ENCODE measurements around the gene TBCK. TPM values are rescaled to one million over a fixed set of nuclear protein-coding genes. Genes with fewer than 3 reads are reported as not detected.

Gene TBCK
- total RNA-seq, 1 donor from 2014 or later = 47.6 TPM

DNA sequence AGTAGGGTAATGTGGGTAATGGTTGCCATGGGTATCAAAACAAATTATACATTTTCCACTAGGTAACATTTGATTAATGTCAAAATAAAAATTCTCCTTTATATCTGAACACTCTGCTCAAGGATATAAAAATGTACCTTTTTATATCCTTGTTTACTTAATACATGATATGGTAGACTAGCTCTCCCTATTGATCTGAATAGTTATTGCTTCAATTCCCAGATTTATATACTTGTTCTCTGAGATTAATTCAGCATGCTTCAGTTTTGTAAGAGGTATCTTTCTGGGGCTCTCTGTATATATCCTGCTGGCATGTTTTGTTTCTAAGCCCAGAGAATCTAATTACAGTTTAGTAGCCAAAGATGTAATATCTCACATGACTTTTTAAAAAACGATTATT, 251.0 kb downstream of the TBCK start:
- Mint-ChIP-seq H3K4me3 (no peak overlapping the region), H3K27ac (ENCODE audit: unreplicated experiment) (no peak overlapping the region), H3K27me3 (ENCODE audit: low read depth) (no peaks in the 10 kb centered on the region), H3K4me1 (no peaks in the 10 kb centered on the region), H3K9me3 (peaks cover 5% of the 10 kb centered on the region), H3K36me3 (ENCODE audit: low read depth) (peaks cover 4% of the 10 kb centered on the region)
- DNase-seq (ENCODE audit: low read depth, low spot score) = no peak
- TF ChIP-seq, protein P1, sequence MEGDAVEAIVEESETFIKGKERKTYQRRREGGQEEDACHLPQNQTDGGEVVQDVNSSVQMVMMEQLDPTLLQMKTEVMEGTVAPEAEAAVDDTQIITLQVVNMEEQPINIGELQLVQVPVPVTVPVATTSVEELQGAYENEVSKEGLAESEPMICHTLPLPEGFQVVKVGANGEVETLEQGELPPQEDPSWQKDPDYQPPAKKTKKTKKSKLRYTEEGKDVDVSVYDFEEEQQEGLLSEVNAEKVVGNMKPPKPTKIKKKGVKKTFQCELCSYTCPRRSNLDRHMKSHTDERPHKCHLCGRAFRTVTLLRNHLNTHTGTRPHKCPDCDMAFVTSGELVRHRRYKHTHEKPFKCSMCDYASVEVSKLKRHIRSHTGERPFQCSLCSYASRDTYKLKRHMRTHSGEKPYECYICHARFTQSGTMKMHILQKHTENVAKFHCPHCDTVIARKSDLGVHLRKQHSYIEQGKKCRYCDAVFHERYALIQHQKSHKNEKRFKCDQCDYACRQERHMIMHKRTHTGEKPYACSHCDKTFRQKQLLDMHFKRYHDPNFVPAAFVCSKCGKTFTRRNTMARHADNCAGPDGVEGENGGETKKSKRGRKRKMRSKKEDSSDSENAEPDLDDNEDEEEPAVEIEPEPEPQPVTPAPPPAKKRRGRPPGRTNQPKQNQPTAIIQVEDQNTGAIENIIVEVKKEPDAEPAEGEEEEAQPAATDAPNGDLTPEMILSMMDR (conservative IDR thresholded peaks at IDR 0.05) = no peak

DNA sequence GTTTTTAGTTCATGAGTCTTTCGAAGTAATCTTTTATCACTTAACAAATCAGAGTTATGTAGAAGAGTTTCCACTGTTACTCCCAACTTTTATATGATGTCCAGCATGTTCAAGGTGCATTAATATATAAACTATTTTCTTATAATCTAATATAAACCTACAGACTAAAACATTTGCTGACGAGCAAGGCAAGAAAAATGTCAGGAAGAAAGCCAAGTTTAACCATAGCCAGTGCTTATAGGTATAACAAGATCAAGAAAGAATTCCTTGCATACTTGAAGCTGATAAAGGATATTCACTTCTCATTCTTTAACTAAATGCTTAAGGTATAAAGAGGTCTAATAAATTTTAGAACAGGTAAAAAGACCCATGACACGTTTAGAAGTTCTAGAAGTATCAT, 253.0 kb downstream of the TBCK start:
- H3K4me1 Mint-ChIP-seq = no peaks in the 10 kb centered on the region
- TF ChIP-seq, protein P1 (conservative IDR thresholded peaks at IDR 0.05) = no peak
- no peaks in the 10 kb centered on the region for H3K9me3 Mint-ChIP-seq
- no peak overlapping the region for H3K27ac Mint-ChIP-seq (ENCODE audit: unreplicated experiment)
- H3K4me3 Mint-ChIP-seq = no peak overlapping the region
- H3K36me3 Mint-ChIP-seq (ENCODE audit: low read depth) = no peaks in the 10 kb centered on the region
- DNase-seq (ENCODE audit: low read depth, low spot score) = no peak
- no peaks in the 10 kb centered on the region for H3K27me3 Mint-ChIP-seq (ENCODE audit: low read depth)

DNA sequence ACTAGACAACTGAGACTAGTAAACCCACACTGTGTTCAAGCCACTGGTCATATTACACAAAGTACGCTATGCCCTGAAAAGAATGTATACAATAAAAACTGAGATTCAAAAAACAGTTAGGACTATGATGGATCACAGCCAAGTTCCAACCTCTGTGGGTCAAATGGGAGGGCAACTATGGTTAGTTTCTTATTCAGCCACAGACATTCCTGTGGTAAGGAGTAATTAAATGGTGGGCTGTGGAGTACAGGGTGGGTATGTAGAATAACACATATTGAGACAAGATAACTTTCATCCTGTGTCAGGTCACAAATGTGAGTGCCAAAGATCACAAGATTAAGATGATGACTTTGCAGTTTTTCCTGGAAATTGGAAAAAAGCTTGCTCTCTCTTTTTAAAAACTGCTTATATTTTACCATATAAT, 253.5 kb downstream of the TBCK start:
- TF ChIP-seq, protein P1 (conservative IDR thresholded peaks at IDR 0.05) = no peak
- no peak overlapping the region for H3K4me3 Mint-ChIP-seq

DNA sequence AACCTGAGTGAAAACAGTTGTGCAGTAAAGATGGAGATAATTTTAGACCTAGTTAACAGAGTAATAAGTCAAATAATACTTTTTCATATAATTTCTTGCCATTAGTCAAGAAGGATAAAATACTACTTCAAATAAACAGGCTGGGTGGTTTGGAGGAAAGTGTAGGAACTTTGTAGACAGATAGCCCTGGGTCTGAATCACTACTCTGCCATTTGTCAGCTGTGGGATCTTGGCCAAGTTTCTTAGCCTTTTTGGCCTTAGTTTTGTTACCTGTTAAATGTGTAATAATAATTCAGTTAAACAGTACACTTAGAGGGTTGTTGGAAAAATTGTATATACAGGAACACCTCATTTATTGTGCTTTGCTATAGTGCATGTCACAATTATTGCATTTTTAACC, 257.1 kb downstream of the TBCK start:
- Mint-ChIP-seq H3K4me1 (no peaks in the 10 kb centered on the region), H3K27me3 (ENCODE audit: low read depth) (no peaks in the 10 kb centered on the region), H3K9me3 (no peaks in the 10 kb centered on the region), H3K27ac (ENCODE audit: unreplicated experiment) (no peak overlapping the region), H3K4me3 (no peak overlapping the region), H3K36me3 (ENCODE audit: low read depth) (no peaks in the 10 kb centered on the region)
- TF ChIP-seq, protein P1 (conservative IDR thresholded peaks at IDR 0.05) = no peak
- DNase-seq (ENCODE audit: low read depth, low spot score) = no peak

More for the DNA sequence above, 253.5 kb downstream of the TBCK start:
- DNase-seq (ENCODE audit: low read depth, low spot score) = no peak
- Mint-ChIP-seq H3K27me3 (ENCODE audit: low read depth) (no peaks in the 10 kb centered on the region), H3K36me3 (ENCODE audit: low read depth) (no peaks in the 10 kb centered on the region), H3K9me3 (no peaks in the 10 kb centered on the region), H3K4me1 (no peaks in the 10 kb centered on the region), H3K27ac (ENCODE audit: unreplicated experiment) (no peak overlapping the region)

DNA sequence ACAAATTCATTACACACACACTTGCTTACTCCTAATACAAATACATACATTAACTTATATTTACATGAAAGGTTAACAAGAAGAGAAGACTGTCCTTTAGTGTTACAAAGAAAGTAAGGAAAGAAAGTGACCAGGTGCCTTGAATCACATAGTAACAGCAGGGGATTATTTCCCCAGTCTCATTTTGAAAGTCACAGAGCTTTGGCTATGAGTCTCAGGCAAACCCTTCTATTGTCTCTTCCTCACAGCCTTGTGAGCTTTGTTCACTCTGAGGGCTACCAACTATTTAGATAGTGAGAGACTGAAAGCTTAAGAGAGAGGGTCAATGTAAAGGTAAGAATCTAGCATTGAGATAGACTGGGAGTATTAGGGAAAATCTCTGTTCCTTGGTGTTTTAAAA, 259.1 kb downstream of the TBCK start:
- H3K4me3 Mint-ChIP-seq = no peak overlapping the region
- no peak overlapping the region for H3K27ac Mint-ChIP-seq (ENCODE audit: unreplicated experiment)
- no peaks in the 10 kb centered on the region for H3K27me3 Mint-ChIP-seq (ENCODE audit: low read depth)
- TF ChIP-seq, protein P1 (conservative IDR thresholded peaks at IDR 0.05) = no peak
- H3K9me3 Mint-ChIP-seq = no peaks in the 10 kb centered on the region
- no peaks in the 10 kb centered on the region for H3K4me1 Mint-ChIP-seq
- H3K36me3 Mint-ChIP-seq (ENCODE audit: low read depth) = no peaks in the 10 kb centered on the region
- DNase-seq (ENCODE audit: low read depth, low spot score) = no peak

DNA sequence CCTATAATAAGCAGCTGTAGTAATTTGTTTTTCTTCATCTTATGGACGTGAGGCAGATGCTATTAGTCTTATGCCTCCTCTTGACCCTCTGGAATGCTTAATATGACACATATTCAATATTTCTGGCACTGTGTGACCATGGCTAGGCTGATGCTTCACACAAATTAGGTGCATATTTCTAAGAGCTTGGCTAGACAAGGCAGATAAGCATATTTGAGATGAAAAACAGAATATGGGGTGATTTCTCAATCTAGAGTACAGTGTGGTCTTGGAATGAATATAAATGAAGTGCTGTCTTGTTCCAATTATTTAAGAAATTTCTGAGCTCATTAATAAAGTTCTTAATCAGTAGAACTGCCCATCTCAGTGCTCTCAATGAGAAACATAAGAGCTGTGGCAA, 264.5 kb downstream of the TBCK start:
- Mint-ChIP-seq H3K4me3 (no peak overlapping the region), H3K27me3 (ENCODE audit: low read depth) (no peaks in the 10 kb centered on the region), H3K4me1 (no peaks in the 10 kb centered on the region), H3K27ac (ENCODE audit: unreplicated experiment) (no peak overlapping the region), H3K9me3 (no peaks in the 10 kb centered on the region), H3K36me3 (ENCODE audit: low read depth) (no peaks in the 10 kb centered on the region)
- TF ChIP-seq, protein P1 (conservative IDR thresholded peaks at IDR 0.05) = no peak
- no peak for DNase-seq (ENCODE audit: low read depth, low spot score)

Data from neural crest cell (in vitro differentiated cells).